ENCODE data around the gene ACTR10.

DNA sequence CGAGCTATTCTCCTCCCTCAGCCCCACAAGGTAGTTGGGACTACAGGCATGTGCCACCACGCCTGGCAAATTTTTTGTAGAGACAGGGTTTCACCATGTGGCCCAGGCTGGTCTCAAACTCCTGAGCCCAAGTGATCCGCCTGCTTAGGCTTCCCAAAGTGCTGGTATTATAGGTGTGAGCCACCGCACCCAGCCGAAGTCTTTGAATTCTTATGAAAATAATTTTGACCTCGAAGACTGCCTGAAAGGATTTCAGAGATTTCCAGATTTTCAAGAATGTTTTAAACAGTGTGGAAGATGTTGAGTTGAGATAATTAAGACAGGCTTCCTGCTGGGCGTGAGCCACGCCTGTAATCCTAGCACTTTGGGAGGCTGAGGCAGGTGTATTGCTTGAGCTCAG, 49.7 kb downstream of the ACTR10 start:
- TF ChIP-seq, protein P1, sequence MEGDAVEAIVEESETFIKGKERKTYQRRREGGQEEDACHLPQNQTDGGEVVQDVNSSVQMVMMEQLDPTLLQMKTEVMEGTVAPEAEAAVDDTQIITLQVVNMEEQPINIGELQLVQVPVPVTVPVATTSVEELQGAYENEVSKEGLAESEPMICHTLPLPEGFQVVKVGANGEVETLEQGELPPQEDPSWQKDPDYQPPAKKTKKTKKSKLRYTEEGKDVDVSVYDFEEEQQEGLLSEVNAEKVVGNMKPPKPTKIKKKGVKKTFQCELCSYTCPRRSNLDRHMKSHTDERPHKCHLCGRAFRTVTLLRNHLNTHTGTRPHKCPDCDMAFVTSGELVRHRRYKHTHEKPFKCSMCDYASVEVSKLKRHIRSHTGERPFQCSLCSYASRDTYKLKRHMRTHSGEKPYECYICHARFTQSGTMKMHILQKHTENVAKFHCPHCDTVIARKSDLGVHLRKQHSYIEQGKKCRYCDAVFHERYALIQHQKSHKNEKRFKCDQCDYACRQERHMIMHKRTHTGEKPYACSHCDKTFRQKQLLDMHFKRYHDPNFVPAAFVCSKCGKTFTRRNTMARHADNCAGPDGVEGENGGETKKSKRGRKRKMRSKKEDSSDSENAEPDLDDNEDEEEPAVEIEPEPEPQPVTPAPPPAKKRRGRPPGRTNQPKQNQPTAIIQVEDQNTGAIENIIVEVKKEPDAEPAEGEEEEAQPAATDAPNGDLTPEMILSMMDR (IDR thresholded peaks at IDR 0.05 in 2 of 3, conservative IDR thresholded peaks at IDR 0.05 in 1 of 3; ENCODE audit: borderline replicate concordance in 1 of 3, insufficient read depth in 1 of 3, low read depth in 2 of 3, low read length in 2 of 3): no peak
- no peak for TF ChIP-seq MAX (IDR thresholded peaks at IDR 0.05)
- no peak for TF ChIP-seq SP1 (IDR thresholded peaks at IDR 0.05; ENCODE audit: low read depth)
- TF ChIP-seq RAD21 (IDR thresholded peaks at IDR 0.05; ENCODE audit: low read depth): no peak
- no peak for TF ChIP-seq EZH2 (IDR thresholded peaks at IDR 0.05)
- no peak for TF ChIP-seq CEBPB (IDR thresholded peaks at IDR 0.05; ENCODE audit: low read depth)
- TF ChIP-seq ZNF274 (IDR thresholded peaks at IDR 0.05; ENCODE audit: low read depth, low read length): no peak
- TF ChIP-seq, protein P2, sequence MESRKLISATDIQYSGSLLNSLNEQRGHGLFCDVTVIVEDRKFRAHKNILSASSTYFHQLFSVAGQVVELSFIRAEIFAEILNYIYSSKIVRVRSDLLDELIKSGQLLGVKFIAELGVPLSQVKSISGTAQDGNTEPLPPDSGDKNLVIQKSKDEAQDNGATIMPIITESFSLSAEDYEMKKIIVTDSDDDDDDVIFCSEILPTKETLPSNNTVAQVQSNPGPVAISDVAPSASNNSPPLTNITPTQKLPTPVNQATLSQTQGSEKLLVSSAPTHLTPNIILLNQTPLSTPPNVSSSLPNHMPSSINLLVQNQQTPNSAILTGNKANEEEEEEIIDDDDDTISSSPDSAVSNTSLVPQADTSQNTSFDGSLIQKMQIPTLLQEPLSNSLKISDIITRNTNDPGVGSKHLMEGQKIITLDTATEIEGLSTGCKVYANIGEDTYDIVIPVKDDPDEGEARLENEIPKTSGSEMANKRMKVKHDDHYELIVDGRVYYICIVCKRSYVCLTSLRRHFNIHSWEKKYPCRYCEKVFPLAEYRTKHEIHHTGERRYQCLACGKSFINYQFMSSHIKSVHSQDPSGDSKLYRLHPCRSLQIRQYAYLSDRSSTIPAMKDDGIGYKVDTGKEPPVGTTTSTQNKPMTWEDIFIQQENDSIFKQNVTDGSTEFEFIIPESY (IDR thresholded peaks at IDR 0.05; ENCODE audit: extremely low read depth, insufficient replicate concordance, low read length): no peak
- TF ChIP-seq, protein P3, sequence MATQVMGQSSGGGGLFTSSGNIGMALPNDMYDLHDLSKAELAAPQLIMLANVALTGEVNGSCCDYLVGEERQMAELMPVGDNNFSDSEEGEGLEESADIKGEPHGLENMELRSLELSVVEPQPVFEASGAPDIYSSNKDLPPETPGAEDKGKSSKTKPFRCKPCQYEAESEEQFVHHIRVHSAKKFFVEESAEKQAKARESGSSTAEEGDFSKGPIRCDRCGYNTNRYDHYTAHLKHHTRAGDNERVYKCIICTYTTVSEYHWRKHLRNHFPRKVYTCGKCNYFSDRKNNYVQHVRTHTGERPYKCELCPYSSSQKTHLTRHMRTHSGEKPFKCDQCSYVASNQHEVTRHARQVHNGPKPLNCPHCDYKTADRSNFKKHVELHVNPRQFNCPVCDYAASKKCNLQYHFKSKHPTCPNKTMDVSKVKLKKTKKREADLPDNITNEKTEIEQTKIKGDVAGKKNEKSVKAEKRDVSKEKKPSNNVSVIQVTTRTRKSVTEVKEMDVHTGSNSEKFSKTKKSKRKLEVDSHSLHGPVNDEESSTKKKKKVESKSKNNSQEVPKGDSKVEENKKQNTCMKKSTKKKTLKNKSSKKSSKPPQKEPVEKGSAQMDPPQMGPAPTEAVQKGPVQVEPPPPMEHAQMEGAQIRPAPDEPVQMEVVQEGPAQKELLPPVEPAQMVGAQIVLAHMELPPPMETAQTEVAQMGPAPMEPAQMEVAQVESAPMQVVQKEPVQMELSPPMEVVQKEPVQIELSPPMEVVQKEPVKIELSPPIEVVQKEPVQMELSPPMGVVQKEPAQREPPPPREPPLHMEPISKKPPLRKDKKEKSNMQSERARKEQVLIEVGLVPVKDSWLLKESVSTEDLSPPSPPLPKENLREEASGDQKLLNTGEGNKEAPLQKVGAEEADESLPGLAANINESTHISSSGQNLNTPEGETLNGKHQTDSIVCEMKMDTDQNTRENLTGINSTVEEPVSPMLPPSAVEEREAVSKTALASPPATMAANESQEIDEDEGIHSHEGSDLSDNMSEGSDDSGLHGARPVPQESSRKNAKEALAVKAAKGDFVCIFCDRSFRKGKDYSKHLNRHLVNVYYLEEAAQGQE (IDR thresholded peaks at IDR 0.05; ENCODE audit: low read depth): no peak
- no peak for TF ChIP-seq EGR1 (IDR thresholded peaks at IDR 0.05; ENCODE audit: low read depth)
- no peak for TF ChIP-seq POLR2AphosphoS5 (IDR thresholded peaks at IDR 0.05; ENCODE audit: low read depth, low read length)
- no peak for TF ChIP-seq POLR2A (IDR thresholded peaks at IDR 0.05; ENCODE audit: borderline replicate concordance, extremely low read depth, insufficient read depth, insufficient read length)
- TF ChIP-seq YY1 (IDR thresholded peaks at IDR 0.05; ENCODE audit: extremely low read depth, insufficient replicate concordance, low read depth, low read length): no peak
